H1 (cell line): Measurements from ENCODE around the gene ZNF750.

Source experiments
- CEBPB ChIP-seq: IDR thresholded peaks from 2 replicates; pipeline ENCODE4 v1.6.1; 2012; ENCODE audit warnings: low read depth, low read length
- CHD2 ChIP-seq: IDR thresholded peaks from 2 replicates; pipeline ENCODE4 v1.6.1; 2012; ENCODE audit warnings: low read length, improper control_type of control experiment
- CREB1 ChIP-seq: IDR thresholded peaks from 2 replicates; pipeline ENCODE4 v1.6.1; 2012; ENCODE audit warnings: inconsistent platforms
- EP300 ChIP-seq, 2 experiments: IDR thresholded peaks; 1 replicate in 1 of 2; 2 replicates in 1 of 2; pipeline ENCODE4 v1.6.1; 2011 to 2012; ENCODE audit warnings: low read depth in 2 of 2, low read length in 2 of 2, mild to moderate bottlenecking in 2 of 2, borderline replicate concordance in 1 of 2, inconsistent platforms in 1 of 2, moderate library complexity in 1 of 2
- EZH2 ChIP-seq: fragments of 200-600 bp; sonication (generic); IDR thresholded peaks from 2 replicates; pipeline ENCODE4 v1.7.1; 2012; ENCODE audit warnings: low read depth, mild to moderate bottlenecking, moderate library complexity, low read length, inconsistent platforms; ENCODE audit not compliant: severe bottlenecking
- FOSL1 ChIP-seq: IDR thresholded peaks from 2 replicates; pipeline ENCODE4 v1.6.1; 2011; ENCODE audit warnings: mild to moderate bottlenecking, low read depth, low read length, moderate library complexity; ENCODE audit not compliant: insufficient read depth
- GABPA ChIP-seq: IDR thresholded peaks from 2 replicates; pipeline ENCODE4 v1.6.1; 2011; ENCODE audit warnings: mild to moderate bottlenecking, low read length, moderate library complexity, borderline replicate concordance; ENCODE audit not compliant: insufficient read depth
- HDAC2 ChIP-seq, 2 experiments: fragments of 300-600 bp in 1 of 2; sonication (generic) in 1 of 2; IDR thresholded peaks; 2 replicates each; pipeline ENCODE4 v1.6.1; 2011 to 2012; ENCODE audit warnings: low read depth in 2 of 2, low read length in 2 of 2, mild to moderate bottlenecking in 2 of 2, moderate library complexity in 2 of 2, borderline replicate concordance in 1 of 2, inconsistent platforms in 1 of 2
- POLR2A ChIP-seq, 2 experiments: IDR thresholded peaks; 1 replicate in 1 of 2; 2 replicates in 1 of 2; pipeline ENCODE4 v1.6.1; 2011; ENCODE audit warnings: low read depth in 2 of 2, low read length in 2 of 2, mild to moderate bottlenecking in 2 of 2; ENCODE audit errors: control extremely low read depth in 1 of 2
- RBBP5 ChIP-seq: IDR thresholded peaks from 2 replicates; pipeline ENCODE4 v1.7.1; 2012; ENCODE audit warnings: low read depth, mild to moderate bottlenecking, inconsistent platforms, low read length, moderate library complexity, borderline replicate concordance
- SP1 ChIP-seq: IDR thresholded peaks from 2 replicates; pipeline ENCODE4 v1.6.1; 2011; ENCODE audit warnings: low read depth, low read length
- TBP ChIP-seq: IDR thresholded peaks from 2 replicates; pipeline ENCODE4 v1.6.1; 2011; ENCODE audit warnings: low read depth, low read length, improper control_type of control experiment
- TF ChIP-seq, protein P1 (sequence below), 3 experiments: IDR thresholded peaks; 1 replicate in 2 of 3; 2 replicates in 1 of 3; pipeline versions ENCODE4 v1.5.1 to v1.6.1; 2011; ENCODE audit warnings: low read length in 3 of 3, mild to moderate bottlenecking in 3 of 3, inconsistent platforms in 2 of 3, low read depth in 1 of 3, moderate library complexity in 1 of 3; ENCODE audit not compliant: insufficient read depth in 1 of 3; ENCODE audit errors: control extremely low read depth in 1 of 3
- TF ChIP-seq, protein P2 (sequence below): IDR thresholded peaks from 2 replicates; pipeline ENCODE4 v1.6.1; 2011; ENCODE audit warnings: low read length, improper control_type of control experiment

DNA sequence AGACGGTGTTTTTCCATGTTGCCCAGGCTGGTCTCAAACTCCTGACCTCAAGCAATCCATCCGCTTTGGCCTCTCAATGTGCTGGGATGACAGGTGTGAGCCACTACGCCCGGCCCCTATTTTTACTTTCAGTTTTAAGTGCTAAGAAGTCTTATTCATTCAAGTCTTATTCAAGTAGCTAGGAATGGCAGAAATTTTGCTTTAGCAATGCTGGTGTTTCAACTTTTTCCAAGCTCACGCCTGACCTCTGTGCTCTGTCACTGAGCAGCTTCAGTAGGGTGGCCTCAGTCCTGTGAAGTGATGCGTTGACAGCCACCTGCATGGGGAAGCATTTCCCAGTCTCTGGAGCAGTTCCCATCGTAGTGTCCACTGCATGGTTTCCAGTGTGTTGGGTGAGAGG is 12.9 kb downstream of the ZNF750 start:
- TF ChIP-seq, protein P1, sequence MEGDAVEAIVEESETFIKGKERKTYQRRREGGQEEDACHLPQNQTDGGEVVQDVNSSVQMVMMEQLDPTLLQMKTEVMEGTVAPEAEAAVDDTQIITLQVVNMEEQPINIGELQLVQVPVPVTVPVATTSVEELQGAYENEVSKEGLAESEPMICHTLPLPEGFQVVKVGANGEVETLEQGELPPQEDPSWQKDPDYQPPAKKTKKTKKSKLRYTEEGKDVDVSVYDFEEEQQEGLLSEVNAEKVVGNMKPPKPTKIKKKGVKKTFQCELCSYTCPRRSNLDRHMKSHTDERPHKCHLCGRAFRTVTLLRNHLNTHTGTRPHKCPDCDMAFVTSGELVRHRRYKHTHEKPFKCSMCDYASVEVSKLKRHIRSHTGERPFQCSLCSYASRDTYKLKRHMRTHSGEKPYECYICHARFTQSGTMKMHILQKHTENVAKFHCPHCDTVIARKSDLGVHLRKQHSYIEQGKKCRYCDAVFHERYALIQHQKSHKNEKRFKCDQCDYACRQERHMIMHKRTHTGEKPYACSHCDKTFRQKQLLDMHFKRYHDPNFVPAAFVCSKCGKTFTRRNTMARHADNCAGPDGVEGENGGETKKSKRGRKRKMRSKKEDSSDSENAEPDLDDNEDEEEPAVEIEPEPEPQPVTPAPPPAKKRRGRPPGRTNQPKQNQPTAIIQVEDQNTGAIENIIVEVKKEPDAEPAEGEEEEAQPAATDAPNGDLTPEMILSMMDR (IDR thresholded peaks at IDR 0.05; ENCODE audit: control extremely low read depth in 1 of 3, insufficient read depth in 1 of 3, low read depth in 1 of 3, low read length in 3 of 3), result no peak
- TF ChIP-seq GABPA (no peak), POLR2A (IDR thresholded peaks at IDR 0.05; ENCODE audit: control extremely low read depth in 1 of 2, low read depth in 2 of 2, low read length in 2 of 2) (no peak), EZH2 (no peak), EP300 (IDR thresholded peaks at IDR 0.05; ENCODE audit: borderline replicate concordance in 1 of 2, low read depth in 2 of 2, low read length in 2 of 2) (no peak), SP1 (no peak), FOSL1 (no peak), TBP (no peak), CEBPB (no peak), HDAC2 (IDR thresholded peaks at IDR 0.05; ENCODE audit: borderline replicate concordance in 1 of 2, low read depth in 2 of 2, low read length in 2 of 2) (no peak), CHD2 (no peak), CREB1 (no peak), RBBP5 (no peak)
- TF ChIP-seq, protein P2, sequence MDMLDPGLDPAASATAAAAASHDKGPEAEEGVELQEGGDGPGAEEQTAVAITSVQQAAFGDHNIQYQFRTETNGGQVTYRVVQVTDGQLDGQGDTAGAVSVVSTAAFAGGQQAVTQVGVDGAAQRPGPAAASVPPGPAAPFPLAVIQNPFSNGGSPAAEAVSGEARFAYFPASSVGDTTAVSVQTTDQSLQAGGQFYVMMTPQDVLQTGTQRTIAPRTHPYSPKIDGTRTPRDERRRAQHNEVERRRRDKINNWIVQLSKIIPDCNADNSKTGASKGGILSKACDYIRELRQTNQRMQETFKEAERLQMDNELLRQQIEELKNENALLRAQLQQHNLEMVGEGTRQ, result no peak
